Right ventricle myocardium inferior (tissue), 1 donor: ENCODE data around the gene NEGR1. TPM values are rescaled to one million over a fixed set of nuclear protein-coding genes. Genes with fewer than 3 reads are reported as not detected.

Experiments used
- ATAC-seq: fragments of 200-7000 bp; cut with Tn5 transposase; one replicate; pipeline ENCODE4 v1.9.1; 2020; ENCODE audit warnings: mild to moderate bottlenecking, moderate library complexity
- DNase-seq: peaks from one replicate; pipeline ENCODE4 v3.0.0; 2021; ENCODE audit errors: missing footprints
- intact Hi-C: fragments of 100-400 bp; cut with DNase I; formaldehyde crosslinking; loops from one replicate; pipeline ENCODE4 v1.11.0; 2022
- total RNA-seq: library from RNA; stranded (reverse); fragmentation: NEBNext Ultra II Directional; extraction: Animal tissue kit (Norgen Biotek cat#: 25700); gene quantifications from one replicate; pipeline ENCODE4 v1.2.1, GENCODE V29; 2021
- donor health status: DM: no; HTN: yes; CAD: no; lungs with severe emphysema.

NEGR1 gene
- total RNA-seq, 1 donor from 2014 or later: 15.2 TPM

DNA sequence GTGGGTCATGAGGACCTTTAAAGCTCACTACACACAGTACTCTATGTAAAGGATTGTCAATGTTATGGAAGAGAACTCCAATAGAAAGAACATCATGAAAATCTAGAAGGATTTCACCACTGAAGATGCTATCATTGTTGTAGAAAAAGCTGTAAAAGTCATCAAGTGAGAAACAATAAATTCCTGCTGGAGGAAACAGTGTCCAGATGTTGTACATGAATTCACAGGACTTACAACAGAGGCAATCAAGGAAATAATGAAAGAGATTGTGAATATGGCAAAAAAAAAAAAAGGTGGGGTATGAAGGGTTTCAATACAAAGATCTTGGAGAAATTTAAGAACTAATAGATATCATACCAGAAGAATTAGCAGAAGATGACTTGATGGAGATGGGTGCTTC lies 846.4 kb downstream of the NEGR1 start:
- DNase-seq (no peak), ATAC-seq (no peak)
- intact Hi-C loops: no loop called here

DNA sequence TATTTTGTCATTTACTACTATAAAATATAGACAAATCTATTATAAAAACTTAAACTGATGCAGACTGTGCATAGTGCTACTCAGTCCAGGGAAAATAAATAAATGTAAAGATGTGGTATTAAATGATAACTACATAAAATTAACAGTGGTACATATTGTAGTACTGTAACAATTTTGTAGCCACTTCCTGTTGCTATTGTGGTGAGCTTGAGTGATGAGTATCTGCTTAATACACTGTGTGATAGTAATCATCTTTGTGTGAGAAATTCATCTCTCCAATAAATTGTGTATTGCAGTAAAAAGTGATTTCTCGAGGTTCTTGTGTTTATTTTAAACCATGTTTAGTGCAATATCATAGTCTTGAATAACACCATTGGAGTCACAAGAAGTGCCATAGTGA lies 848.1 kb downstream of the NEGR1 start:
- intact Hi-C loops: no loop called here
- no peak for DNase-seq
- ATAC-seq: no peak

DNA sequence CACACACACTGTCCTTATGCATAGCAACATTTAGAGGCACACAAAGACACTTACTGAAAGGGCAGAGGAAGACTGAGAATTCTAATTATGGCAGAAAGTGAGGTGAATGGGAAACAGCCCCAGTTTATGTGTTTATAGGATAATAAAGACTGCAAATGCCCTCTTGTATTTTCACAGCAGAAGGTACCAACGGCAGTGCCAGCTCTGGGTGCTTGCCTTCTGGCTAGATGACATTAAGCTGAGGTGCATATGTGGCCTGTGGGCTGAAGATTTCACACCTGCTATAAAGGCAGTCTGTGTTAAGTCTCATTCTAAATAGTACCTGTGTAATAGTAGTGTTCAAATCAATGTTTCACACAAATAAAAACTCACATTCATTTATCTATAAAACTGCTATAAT lies 854.3 kb downstream of the NEGR1 start:
- intact Hi-C loops: no loop called here
- DNase-seq (no peak), ATAC-seq (no peak)

DNA sequence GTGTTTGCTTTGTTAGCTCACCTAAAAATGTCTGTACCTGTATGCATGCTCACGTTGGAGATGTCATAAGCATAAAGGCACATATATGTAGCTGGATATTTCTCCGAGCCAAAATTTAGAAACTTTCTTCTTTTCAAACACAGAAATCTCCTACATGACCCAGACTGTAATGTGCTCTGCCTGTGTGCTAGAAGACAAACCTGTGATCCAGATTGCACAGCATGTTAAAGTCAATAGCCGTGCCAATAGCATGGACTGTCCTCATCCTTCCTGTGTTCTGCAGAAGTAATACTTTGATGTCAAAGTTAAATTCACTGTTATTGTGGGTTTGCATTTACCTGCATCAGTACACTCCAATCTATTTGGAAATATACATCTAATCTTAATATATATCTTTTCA lies 855.3 kb downstream of the NEGR1 start:
- ATAC-seq (no peak), DNase-seq (no peak)
- intact Hi-C loops: no loop called here

DNA sequence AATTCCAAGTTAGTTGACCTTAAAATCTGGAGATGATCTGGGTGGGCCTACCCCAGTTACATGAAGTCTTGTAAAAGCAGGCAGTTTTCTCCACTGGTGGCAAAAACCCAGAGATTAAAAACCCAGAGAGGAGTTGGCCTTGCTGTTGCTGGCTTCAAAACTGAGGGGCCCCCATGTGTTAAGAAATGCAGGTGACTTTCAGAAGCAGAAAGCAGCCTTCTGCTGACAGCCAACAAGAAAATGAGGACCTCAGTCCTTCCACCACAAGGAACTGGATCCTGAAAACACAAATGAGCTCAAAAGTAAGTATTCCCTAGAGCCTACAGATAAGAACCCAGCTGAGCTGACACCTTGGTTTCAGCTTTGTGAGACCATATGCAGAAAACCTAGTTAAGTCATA lies 857.8 kb downstream of the NEGR1 start:
- ATAC-seq (no peak), DNase-seq (no peak)
- intact Hi-C loops: no loop called here

DNA sequence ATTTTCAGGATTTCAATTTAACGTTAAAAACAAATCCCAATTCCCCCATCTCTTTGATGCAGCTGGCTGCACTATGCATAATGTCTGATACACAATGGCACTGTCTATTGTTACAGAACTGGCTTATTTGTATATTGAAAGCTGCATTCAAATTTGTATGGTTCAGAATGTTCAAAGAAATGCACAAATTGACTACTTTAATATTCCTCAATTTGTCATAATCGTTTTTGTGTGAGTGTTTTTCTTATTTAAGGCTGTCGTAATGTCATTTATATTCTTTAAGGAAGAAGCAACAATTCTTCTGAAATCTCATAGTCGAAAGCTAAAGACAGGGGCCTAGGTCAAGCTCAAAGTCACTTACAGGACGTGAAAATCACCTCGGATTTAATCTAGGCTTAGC lies 860.1 kb downstream of the NEGR1 start:
- no peak for ATAC-seq

DNA sequence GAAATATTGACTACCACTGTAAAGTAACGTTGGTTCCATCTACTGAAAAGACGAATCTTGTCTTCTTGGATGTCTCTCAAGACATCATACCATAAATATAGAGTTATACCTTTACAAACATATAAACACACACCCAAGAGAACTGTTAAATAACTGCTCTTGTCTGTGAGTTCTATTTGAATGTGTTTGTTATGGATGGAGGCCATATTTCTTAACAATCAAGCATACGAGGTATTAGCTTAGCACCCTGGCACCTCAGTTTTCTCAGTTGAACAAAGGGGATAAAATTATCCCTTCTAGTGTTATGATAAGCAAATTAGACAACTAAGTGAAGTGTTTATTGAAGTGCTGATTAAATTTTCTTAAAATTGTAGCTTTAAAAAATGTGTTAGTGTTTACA lies 864.9 kb downstream of the NEGR1 start:
- ATAC-seq: no peak
- intact Hi-C loops: no loop called here
- DNase-seq: no peak

More for the DNA sequence above, 860.1 kb downstream of the NEGR1 start:
- DNase-seq: no peak
- intact Hi-C loops: no loop called here

DNA sequence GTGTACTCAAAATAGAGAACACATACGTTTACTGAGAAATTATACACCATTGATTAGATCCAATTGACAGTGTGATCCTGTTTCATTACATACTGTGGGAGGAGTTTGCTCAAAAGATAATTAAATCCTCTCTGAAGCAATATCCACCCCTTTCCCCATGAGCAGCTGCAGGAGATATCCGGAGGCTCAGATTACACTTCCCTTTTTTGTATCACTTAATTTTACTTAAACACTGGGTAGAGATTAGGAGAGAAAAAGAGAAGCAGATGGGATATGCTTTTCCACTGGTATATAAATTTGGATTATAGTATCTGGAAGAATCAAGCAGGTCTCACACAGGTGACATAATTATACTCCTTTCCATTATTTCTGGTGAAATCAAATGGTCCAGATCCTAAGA lies 868.2 kb downstream of the NEGR1 start:
- intact Hi-C loops: no loop called here
- ATAC-seq (no peak), DNase-seq (no peak)

DNA sequence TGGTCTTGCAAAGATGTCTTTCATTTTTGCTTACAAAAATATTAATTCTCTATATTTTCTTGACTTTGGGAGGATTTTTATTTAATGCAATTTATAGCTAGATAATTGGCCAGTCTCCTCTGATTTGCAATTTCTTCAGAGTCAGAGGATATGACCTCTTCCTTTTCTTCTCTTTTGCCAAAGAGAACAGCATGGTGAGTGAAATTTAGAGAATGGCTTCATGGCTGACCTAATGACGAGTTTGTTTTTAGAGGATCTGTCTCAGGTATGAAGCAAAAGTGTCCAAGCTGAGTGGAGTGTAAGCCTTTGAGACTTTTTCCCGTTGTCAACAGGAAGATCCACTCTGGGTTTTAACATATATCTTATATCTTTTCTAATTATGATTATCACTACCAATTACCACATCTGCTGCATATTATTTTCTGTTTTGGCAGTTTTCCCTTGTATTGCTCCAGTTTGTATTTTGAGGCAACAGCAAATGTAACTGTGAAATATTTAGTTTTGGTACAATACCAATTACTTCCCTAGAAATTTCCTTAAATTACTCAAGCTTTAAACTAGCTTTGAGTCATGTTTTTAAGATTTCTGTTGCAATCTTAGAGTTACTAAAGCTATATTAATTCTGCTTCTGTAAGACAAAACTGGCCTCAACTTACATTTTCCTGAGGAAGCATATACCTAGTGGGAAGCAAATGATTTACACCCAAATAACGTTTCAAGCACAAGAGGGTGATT lies 868.7 kb downstream of the NEGR1 start:
- intact Hi-C loops: no loop called here
- no peak for DNase-seq
- no peak for ATAC-seq

DNA sequence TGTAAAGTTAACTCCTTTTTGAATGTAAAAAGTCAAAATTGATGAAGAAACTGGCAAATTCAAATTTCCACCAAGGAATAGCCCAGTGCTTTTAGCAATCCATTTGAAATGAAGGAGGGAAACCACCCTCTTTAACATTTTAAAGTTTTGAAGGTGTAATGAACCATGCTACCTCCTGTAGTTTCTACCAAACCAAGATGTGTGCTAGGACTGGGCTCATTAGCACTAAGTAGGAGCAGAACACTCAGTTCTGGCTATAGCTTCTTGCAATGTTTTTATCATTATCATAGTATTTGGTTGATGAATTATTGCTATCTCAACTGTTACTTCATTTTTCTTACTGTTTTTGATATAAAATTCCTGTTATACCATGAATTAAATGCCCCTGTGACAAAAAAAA lies 882.3 kb downstream of the NEGR1 start:
- ATAC-seq (no peak), DNase-seq (no peak)
- intact Hi-C loops: no loop called here

DNA sequence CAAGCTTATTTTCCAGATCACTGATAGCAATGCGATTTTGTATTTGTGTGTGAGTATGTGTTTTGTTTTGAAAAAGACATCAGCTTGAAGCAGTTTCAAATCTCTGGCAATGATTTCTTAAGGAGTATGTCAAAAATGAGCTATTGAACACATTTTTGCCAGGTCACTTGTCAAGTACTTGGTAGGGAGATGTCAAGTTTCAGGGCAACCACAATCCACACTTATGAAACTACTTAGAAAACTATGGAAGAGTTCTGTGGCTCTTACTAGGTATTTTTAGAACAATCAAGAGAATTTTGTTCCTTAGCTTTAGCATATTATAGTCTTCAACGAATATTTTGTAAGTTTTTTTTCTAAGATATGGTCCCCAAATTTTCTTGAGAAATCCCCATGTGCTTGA lies 882.7 kb downstream of the NEGR1 start:
- intact Hi-C loops: no loop called here
- DNase-seq (no peak), ATAC-seq (no peak)

DNA sequence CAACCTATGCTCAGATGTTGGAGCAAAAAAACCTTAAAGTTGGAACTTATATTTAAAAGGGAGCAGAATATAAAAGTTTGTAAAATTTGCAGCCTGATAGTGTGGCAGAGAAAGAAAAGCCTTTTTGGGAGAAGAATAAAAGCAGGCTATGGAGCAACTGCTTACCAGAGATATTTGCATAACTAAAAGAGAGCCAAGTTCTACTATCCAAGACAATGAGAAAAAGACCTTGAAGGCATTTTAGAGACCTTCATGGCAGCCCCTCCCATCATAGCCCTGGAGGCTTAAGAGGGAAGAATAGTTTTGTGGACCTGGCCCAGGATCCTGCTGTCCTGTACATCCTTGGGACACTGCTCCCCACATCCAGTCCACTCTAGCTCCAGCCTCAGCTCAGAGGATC lies 889.0 kb downstream of the NEGR1 start:
- ATAC-seq (no peak), DNase-seq (no peak)
- intact Hi-C loops: no loop called here

DNA sequence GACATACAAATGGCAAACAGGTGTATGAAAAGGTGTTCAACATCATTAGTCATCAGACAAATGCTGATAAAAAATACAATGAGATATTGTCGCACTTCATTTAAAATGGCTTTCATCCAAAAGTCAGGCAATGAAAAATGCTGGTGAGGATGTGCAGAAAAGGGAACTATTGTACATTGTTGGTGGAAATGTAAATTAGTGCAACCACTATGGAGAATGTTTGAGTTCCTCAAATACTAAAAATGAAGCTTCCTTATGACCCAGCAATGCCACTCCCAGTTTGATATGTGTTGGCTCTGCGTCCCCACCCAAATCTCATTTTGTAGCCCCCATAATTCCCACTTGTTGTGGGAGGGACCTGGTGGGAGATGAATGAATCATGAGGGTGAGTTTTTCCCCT lies 891.8 kb downstream of the NEGR1 start:
- DNase-seq (no peak), ATAC-seq (no peak)
- intact Hi-C loops: no loop called here

DNA sequence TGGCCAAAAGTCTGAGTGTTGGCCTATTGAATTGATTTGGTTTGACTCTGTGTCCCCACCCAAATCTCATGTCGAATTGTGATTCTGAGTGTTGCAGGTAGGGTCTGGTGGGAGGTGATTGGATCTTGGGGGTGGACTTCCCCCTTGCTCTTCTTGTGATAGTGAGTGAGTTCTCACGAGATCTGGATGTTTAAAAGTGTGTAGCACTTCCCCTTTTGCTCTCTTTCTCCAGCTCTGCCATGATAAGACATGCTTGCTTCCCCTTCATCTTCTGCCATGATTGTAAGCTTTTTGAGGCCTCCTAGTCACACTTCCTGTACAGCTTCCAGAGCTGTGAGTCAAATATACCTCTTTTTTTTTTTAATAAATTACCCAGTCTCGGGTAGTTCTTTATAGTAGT lies 904.5 kb downstream of the NEGR1 start:
- DNase-seq (no peak), ATAC-seq (no peak)
- intact Hi-C loops: no loop called here

DNA sequence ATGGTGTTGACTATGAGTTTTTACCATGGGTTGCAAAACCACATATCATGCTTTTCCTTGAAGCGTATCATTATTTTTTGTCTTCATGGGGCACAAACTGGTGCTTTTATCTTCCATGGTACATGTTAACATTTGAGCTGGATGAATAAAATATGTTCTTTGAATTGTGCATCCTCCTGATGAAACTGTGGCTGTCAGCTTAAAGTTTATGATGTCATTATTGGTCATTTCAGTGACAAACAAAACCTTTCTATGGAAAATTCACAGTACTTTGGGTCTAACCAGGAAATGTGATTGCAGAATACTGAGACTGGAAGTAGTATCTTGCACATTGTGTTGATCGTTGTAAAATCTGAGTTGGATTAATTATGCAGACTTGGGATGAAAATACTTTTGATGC lies 909.8 kb downstream of the NEGR1 start:
- intact Hi-C loops: no loop called here
- ATAC-seq (no peak), DNase-seq (no peak)

DNA sequence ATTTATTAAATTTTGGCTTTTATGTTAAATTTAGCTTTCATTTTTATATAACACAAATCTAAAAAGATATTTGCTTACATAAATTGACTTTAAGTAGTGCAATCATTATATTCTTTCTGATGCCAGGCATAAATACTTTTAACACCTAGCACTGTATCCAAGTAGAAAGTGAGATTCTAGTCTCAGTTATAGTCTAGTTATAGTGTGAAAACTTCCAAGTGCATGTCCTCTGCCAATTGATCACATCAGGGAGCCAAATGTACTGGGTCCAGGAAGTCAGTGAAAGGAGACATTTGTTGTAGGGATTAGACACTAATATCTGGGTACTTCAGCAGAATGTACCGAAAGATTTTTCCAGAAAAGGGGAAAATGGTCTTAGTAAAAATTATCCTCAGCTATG lies 910.8 kb downstream of the NEGR1 start:
- no peak for ATAC-seq

DNA sequence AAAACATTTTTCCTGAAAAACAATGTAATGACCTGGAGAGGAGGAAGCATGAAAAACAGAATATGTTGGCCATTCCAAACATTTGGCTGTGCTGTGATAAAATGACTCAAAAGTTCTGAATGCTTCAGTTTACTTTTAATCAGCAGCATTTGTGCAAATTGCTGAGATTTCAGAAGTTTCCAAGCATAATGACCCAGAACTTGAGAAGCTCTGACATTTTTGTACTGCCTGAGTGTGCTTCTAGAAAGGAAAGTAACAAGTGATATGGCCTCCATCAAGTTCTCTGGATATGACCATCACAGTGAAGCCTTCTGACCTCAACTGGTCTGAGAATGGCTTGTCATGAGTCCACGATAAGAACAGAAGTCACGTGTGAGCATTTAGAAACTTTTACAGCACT lies 918.1 kb downstream of the NEGR1 start:
- DNase-seq (no peak), ATAC-seq (no peak)
- intact Hi-C loops: no loop called here

More for the DNA sequence above, 910.8 kb downstream of the NEGR1 start:
- no peak for DNase-seq
- intact Hi-C loops: no loop called here

DNA sequence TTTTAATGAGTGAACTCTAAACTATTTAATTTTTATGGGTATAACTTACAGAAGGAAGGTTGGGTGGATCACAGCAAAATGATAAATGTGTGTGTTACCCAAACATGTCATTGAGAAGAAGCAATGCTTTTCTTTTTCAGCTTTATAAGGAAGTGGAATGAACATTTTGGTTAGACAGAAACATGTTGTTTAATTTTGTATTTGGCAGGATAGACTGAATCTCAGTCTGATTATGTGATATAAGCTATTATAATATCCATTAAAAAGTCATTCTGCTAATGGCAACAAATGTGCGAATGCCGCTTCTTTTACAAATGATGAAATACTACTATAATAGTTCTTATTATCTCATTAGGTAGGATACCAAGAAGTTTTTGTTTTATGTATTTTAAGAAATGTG lies 919.6 kb downstream of the NEGR1 start:
- intact Hi-C loops: no loop called here
- DNase-seq (no peak), ATAC-seq (no peak)

DNA sequence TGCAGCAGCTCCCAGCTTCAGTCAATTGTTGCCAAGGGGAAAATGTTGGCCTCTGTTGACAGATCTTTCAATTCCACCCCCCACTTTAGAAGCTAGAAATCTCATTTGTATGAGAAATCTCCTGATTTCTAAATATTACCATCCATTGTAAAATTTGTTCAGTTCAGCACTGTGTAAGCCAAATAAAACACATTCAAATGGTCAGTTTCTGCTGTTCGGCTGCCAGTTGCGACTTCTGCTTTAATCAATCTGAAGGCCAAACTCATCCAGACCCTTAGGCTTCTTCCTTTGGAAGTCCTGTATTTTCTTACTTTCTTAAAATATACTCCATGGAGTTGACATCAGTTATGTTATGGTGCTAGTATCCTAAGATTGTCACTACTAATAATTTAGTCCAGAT lies 920.3 kb downstream of the NEGR1 start:
- ATAC-seq (no peak), DNase-seq (no peak)
- intact Hi-C loops: no loop called here

DNA sequence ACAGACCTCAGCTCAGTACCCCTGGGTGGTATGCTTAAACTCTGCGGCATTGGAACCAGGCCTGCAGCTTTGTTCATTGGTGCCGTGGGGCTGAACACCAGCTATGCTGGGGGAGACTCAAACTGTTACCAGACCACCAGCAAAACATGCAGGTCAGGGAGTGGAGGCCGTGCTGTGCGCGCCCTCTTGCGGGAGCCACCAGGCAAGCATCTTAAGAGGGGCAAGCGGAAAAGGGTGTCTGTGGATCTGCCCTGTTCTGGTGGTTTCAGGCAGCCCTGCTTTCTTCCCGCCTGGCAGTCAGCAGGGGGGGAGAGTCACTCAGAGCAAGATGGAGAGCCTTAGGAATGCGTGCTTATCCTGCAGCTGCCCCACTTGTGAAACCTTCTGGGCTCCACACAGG lies 924.6 kb downstream of the NEGR1 start:
- ATAC-seq: no peak
- intact Hi-C loops: no loop called here
- no peak for DNase-seq

DNA sequence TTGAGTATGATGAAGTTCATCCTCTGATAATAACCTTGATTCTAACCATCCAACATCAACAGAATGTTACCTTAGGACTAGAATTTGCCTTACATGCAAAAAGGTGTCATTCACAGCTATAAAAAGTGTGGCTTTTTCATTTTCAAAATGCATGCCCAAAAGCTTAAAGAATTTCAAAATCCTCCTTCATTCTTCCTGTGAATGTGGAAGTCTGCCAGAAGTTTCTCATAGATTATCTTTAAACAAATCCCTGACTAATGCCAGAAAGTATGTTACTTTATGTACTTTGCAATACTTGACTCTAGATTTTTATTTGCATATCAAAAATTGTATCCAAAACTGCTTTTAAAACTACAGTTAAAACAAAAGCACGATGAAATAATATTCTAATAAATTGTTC lies 930.9 kb downstream of the NEGR1 start:
- intact Hi-C loops: no loop called here
- no peak for DNase-seq
- ATAC-seq: no peak
